Stimulated activated CD4-positive, alpha-beta T cell treated with anti-CD3 and anti-CD28 coated beads, Interleukin-1b, Interleukin-23, amount 100 ng/mL, for 24 hours (primary cell): ENCODE results near the gene ARID5B.
A peak's percentile ranks its signal among the peaks of the same experiment; 100 is the strongest.

ENCODE experiments used
- DNase-seq, 4 experiments: peaks; one replicate each; pipeline ENCODE4 v3.0.0-alpha.2; 2020; ENCODE audit warnings: low read depth in 4 of 4, low spot score in 1 of 4

The ARID5B gene

GRCh38 chr10:61882621-61883370 is 18.7 kb upstream of the ARID5B start:
- DNase-seq = peak in 2 of 4 experiments; percentile 57 to 61

- no peak for DNase-seq
Observed at GRCh38 chr10:61883371-61884025, 18.0 kb upstream of the ARID5B start.

- no peak for DNase-seq
Observed at GRCh38 chr10:61887772-61888171, 13.7 kb upstream of the ARID5B start.

- no peak for DNase-seq
Observed at GRCh38 chr10:61888744-61889143, 12.8 kb upstream of the ARID5B start.

- no peak for DNase-seq
Observed at GRCh38 chr10:61890430-61890829, 11.1 kb upstream of the ARID5B start.

GRCh38 chr10:61890881-61891409 is 10.6 kb upstream of the ARID5B start:
- DNase-seq = no peak

- no peak for DNase-seq
Observed at GRCh38 chr10:61891906-61892585, 9.5 kb upstream of the ARID5B start.

GRCh38 chr10:61892961-61893360 is 8.5 kb upstream of the ARID5B start:
- DNase-seq = no peak

GRCh38 chr10:61894133-61894532 is 7.4 kb upstream of the ARID5B start:
- DNase-seq = no peak

- DNase-seq = no peak
Observed at GRCh38 chr10:61895898-61896600, 5.5 kb upstream of the ARID5B start.

GRCh38 chr10:61896854-61897661 is 4.4 kb upstream of the ARID5B start:
- DNase-seq = no peak

- no peak for DNase-seq
Observed at GRCh38 chr10:61897671-61898434, 3.6 kb upstream of the ARID5B start.

GRCh38 chr10:61898435-61898778 is 3.1 kb upstream of the ARID5B start:
- DNase-seq = no peak

GRCh38 chr10:61899069-61899531 is 2.4 kb upstream of the ARID5B start:
- no peak for DNase-seq

- DNase-seq = no peak
Observed at GRCh38 chr10:61899663-61899996, 1.9 kb upstream of the ARID5B start.

GRCh38 chr10:61899997-61900828 is 1.3 kb upstream of the ARID5B start:
- no peak for DNase-seq

- no peak for DNase-seq
Observed at GRCh38 chr10:61901829-61902444, 438 bp downstream of the ARID5B start.

GRCh38 chr10:61902445-61903220 is 1.1 kb downstream of the ARID5B start:
- no peak for DNase-seq
